ENCODE measurements around the gene CFAP92.

The CFAP92 gene

GRCh38 chr3:129003578-129004112 is 9.8 kb upstream of the CFAP92 start:
- DNase-seq, result peak; percentile 68

- no peak for DNase-seq
Observed at GRCh38 chr3:129002573-129003569, 9.0 kb upstream of the CFAP92 start.

GRCh38 chr3:129001806-129002572 is 8.1 kb upstream of the CFAP92 start:
- no peak for DNase-seq

GRCh38 chr3:129001101-129001805 is 7.4 kb upstream of the CFAP92 start, which contains the start of gene EFCC1:
TSS of gene EFCC1 (plus strand) at chr3:129001304. CDS start at chr3:129001629, 325 bp downstream.
- peak; percentile 20 for DNase-seq

GRCh38 chr3:129000742-129001100 is 6.8 kb upstream of the CFAP92 start:
- DNase-seq, result no peak

GRCh38 chr3:128999102-128999501 is 5.2 kb upstream of the CFAP92 start:
- DNase-seq, result no peak

GRCh38 chr3:128998561-128998960 is 4.7 kb upstream of the CFAP92 start:
- peak; percentile 19 for DNase-seq

- DNase-seq, result no peak
Observed at GRCh38 chr3:128997486-128998133, 3.7 kb upstream of the CFAP92 start.

- DNase-seq, result no peak
Observed at GRCh38 chr3:128996726-128997125, 2.9 kb upstream of the CFAP92 start.

- DNase-seq, result no peak
Observed at GRCh38 chr3:128996200-128996599, 2.3 kb upstream of the CFAP92 start.

- no peak for DNase-seq
Observed at GRCh38 chr3:128995737-128996136, 1.9 kb upstream of the CFAP92 start.

GRCh38 chr3:128994581-128995546 is 988 bp upstream of the CFAP92 start:
- no peak for DNase-seq

GRCh38 chr3:128994173-128994512 is 267 bp upstream of the CFAP92 start:
- no peak for DNase-seq

- no peak for DNase-seq
Observed at GRCh38 chr3:128992926-128993460, 883 bp downstream of the CFAP92 start.

- DNase-seq, result no peak
Observed at GRCh38 chr3:128991355-128991895, 2.5 kb downstream of the CFAP92 start.

- no peak for DNase-seq
Observed at GRCh38 chr3:128988286-128988685, 5.6 kb downstream of the CFAP92 start.

GRCh38 chr3:128987302-128988100 is 6.4 kb downstream of the CFAP92 start:
- no peak for DNase-seq

- DNase-seq, result no peak
Observed at GRCh38 chr3:128984596-128984995, 9.3 kb downstream of the CFAP92 start.

GRCh38 chr3:128983293-128984069 is 10.4 kb downstream of the CFAP92 start:
- DNase-seq, result no peak
